MM.1S (cell line): Measurements from ENCODE around the gene CTSZ.

Experiments
- DNase-seq: peaks from one replicate; pipeline ENCODE4 v3.0.0-alpha.2; 2015
- H2AFZ ChIP-seq: fragments of 300-600 bp; sonication (generic); 2 replicates; pipeline ENCODE4 v1.6.0; 2016; ENCODE audit warnings: antibody characterized with exemption, low read length
- H3F3A ChIP-seq: fragments of 300-600 bp; sonication (generic); 2 replicates; pipeline ENCODE4 v1.6.1; 2016; ENCODE audit warnings: mild to moderate bottlenecking, antibody characterized with exemption, low read length, moderate library complexity, mixed read lengths; ENCODE audit not compliant: insufficient read depth
- H3K27ac ChIP-seq: fragments of 300-600 bp; sonication (generic); 2 replicates; pipeline ENCODE4 v1.5.1; 2016; ENCODE audit warnings: mild to moderate bottlenecking, low read length
- H3K27me3 ChIP-seq: fragments of 300-600 bp; sonication (generic); replicated peaks from 2 replicates; pipeline ENCODE4 v1.6.0; 2016; ENCODE audit warnings: low read length; ENCODE audit not compliant: insufficient read depth
- H3K36me3 ChIP-seq: fragments of 300-600 bp; sonication (generic); replicated peaks from 2 replicates; pipeline ENCODE4 v1.6.1; 2016; ENCODE audit warnings: mild to moderate bottlenecking, low read length, mixed read lengths; ENCODE audit not compliant: insufficient read depth
- H3K4me1 ChIP-seq: fragments of 300-600 bp; sonication (generic); 2 replicates; pipeline ENCODE4 v1.6.1; 2016; ENCODE audit warnings: low read length, mixed read lengths
- H3K4me2 ChIP-seq: fragments of 300-600 bp; sonication (generic); 2 replicates; pipeline ENCODE4 v1.6.0; 2016; ENCODE audit warnings: low read depth, low read length
- H3K4me3 ChIP-seq: fragments of 300-600 bp; sonication (generic); 2 replicates; pipeline ENCODE4 v1.5.1; 2016; ENCODE audit warnings: low read length, mixed read lengths
- H3K79me2 ChIP-seq: fragments of 300-600 bp; sonication (generic); 2 replicates; pipeline ENCODE4 v1.6.1; 2016; ENCODE audit warnings: mixed run types, low read length, mixed read lengths
- H3K9ac ChIP-seq: fragments of 300-600 bp; sonication (generic); 2 replicates; pipeline ENCODE4 v1.6.1; 2016; ENCODE audit warnings: low read length, mixed read lengths
- H3K9me2 ChIP-seq: fragments of 300-600 bp; sonication (generic); replicated peaks from 2 replicates; pipeline ENCODE4 v1.6.1; 2016; ENCODE audit warnings: mild to moderate bottlenecking, low read length, mixed read lengths; ENCODE audit not compliant: insufficient read depth
- H3K9me3 ChIP-seq: fragments of 300-600 bp; sonication (generic); replicated peaks from 2 replicates; pipeline ENCODE4 v1.6.1; 2016; ENCODE audit warnings: mild to moderate bottlenecking, low read length, mixed read lengths; ENCODE audit not compliant: insufficient read depth
- H4K20me1 ChIP-seq: fragments of 300-600 bp; sonication (generic); 2 replicates; pipeline ENCODE4 v1.6.1; 2016; ENCODE audit warnings: mild to moderate bottlenecking, low read length, moderate library complexity, mixed read lengths; ENCODE audit not compliant: insufficient read depth
- EZH2 ChIP-seq: fragments of 300-600 bp; sonication (generic); optimal IDR thresholded peaks from 2 replicates; pipeline ENCODE3; 2017; ENCODE audit warnings: low read depth, mild to moderate bottlenecking, antibody characterized with exemption, low read length, mixed read lengths
- EZH2phosphoT487 ChIP-seq: fragments of 300-600 bp; sonication (generic); IDR thresholded peaks from 2 replicates; pipeline ENCODE4 v1.6.1; 2018; ENCODE audit warnings: antibody characterized with exemption, low read length
- TF ChIP-seq, protein P1 (sequence below): fragments of 300-600 bp; sonication (generic); IDR thresholded peaks from 2 replicates; pipeline ENCODE4 v1.5.1; 2016; ENCODE audit warnings: antibody characterized with exemption, low read length, mixed read lengths

Gene CTSZ

DNA sequence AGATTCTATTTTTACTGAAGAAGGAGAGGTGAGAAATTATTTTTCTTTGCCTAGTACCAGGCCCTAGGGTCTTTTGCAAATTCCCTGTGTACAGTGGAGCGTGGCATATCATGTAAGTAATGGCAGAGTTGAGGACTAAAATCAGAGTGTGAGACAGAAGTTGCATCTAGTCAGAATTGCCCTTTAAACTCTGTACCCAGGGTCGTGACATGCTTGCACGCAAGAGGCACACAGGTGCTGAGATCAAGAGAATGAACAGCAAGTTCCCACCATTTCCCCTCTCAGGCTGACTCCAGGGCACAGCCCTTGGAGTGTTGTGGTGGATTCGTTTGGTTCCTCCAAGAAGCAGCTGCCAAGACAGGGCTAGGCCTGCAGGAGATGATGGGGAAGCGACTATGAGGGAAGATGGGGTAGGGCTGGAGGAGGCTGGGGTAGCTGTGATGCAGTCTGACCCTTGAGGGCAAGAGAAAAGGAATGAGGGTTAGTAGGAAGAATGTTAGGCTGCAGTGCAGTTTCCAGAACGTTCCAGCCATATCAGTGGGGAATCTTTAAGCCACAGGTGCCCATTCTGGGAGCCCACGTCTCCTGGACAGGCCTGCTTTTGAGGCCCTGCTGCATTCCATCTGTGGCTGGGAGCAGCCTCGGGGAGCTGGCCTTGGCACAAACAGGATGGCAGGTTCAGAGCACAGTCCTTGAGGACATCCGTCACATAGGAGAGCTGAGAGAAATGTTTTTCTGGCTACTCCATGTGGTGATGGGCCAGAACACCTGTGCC, 19.1 kb downstream of the CTSZ start:
- Histone ChIP-seq H3K9ac (no peak overlapping the region), H3K36me3 (peaks cover 20% of the 10 kb centered on the region), H3K4me2 (no peak overlapping the region), H3K27me3 (no peaks in the 10 kb centered on the region), H3K79me2 (peaks cover 61% of the 10 kb centered on the region), H3F3A (peaks cover 6% of the 10 kb centered on the region), H3K4me3 (no peak overlapping the region), H2AFZ (no peak overlapping the region), H3K9me3 (no peaks in the 10 kb centered on the region), H3K9me2 (no peaks in the 10 kb centered on the region), H4K20me1 (no peaks in the 10 kb centered on the region), H3K4me1 (peaks cover 10% of the 10 kb centered on the region), H3K27ac (no peak overlapping the region)
- TF ChIP-seq, protein P1, sequence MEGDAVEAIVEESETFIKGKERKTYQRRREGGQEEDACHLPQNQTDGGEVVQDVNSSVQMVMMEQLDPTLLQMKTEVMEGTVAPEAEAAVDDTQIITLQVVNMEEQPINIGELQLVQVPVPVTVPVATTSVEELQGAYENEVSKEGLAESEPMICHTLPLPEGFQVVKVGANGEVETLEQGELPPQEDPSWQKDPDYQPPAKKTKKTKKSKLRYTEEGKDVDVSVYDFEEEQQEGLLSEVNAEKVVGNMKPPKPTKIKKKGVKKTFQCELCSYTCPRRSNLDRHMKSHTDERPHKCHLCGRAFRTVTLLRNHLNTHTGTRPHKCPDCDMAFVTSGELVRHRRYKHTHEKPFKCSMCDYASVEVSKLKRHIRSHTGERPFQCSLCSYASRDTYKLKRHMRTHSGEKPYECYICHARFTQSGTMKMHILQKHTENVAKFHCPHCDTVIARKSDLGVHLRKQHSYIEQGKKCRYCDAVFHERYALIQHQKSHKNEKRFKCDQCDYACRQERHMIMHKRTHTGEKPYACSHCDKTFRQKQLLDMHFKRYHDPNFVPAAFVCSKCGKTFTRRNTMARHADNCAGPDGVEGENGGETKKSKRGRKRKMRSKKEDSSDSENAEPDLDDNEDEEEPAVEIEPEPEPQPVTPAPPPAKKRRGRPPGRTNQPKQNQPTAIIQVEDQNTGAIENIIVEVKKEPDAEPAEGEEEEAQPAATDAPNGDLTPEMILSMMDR = no peak
- TF ChIP-seq EZH2phosphoT487 (no peak), EZH2 (no peak)
- DNase-seq = no peak

DNA sequence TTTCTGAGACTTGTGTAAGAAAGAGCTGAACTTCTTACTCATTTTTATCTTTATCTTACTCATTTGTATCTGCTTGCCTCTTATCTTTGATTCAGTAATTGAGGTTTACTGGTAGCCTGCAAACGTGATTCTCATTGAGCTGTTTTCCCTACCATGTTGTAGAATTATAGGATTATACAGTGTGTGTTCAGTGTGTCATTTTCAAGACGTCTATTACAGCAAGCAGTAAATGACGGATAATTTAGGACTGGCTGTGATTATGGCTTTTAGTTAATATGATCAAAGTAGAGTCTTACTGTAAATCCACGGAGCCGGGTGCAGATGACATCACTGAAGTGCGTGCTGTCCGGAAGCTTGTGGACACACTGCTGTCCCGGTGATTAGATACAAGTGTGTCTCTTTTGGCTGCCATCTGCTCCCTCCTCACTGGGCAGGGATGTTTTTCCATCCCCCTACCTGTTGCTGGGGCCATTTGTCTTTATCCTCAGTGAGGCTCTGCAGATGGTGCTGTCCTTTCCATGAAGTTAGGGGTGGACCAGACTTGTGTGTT, 20.0 kb downstream of the CTSZ start:
- Histone ChIP-seq H3K79me2 (peaks cover 70% of the 10 kb centered on the region), H3K4me1 (peaks cover 9% of the 10 kb centered on the region; the same call in 1 of the 2 replicates), H3K9ac (no peak overlapping the region), H3K9me2 (no peaks in the 10 kb centered on the region), H3K27me3 (no peaks in the 10 kb centered on the region), H3K36me3 (peaks cover 20% of the 10 kb centered on the region), H3K4me3 (no peak overlapping the region), H2AFZ (no peak overlapping the region), H3K9me3 (no peaks in the 10 kb centered on the region), H3K4me2 (no peak overlapping the region), H4K20me1 (no peaks in the 10 kb centered on the region), H3F3A (no peaks in the 10 kb centered on the region), H3K27ac (no peak overlapping the region)
- TF ChIP-seq EZH2phosphoT487 (no peak), EZH2 (no peak)
- TF ChIP-seq, protein P1 = no peak
- no peak for DNase-seq

DNA sequence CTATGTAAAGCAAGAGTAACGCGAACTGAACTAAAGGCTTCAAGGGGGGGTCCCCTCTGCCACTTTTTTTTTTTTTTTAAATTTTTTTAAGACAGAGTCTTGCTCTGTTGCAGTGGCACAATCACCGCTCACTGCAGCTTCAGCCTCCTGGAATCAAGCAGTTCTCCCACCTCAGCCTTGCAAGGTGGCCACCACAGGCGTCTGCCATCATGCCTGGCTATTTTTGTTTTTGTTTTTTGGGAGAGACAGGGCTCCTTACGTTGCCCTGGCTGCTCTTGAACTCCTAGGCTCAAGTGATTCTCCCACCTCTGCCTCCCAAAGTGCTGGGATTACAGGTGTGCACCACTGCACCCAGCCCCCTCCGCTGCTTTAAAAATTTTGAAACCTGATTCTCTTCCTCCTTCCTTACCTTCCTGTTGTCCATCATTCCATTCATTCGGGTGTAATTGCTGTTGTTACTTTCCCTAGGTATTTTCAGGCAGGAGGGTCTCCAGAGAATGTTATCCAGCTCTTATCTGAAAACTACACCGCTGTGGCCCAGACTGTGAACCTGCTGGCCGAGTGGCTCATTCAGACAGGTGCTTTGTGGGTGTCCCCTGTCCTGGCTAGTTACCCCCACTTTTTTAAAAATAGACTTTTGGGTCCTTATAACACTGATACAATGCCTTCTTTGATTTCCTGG, 20.6 kb downstream of the CTSZ start:
- Histone ChIP-seq H3F3A (no peaks in the 10 kb centered on the region), H4K20me1 (no peaks in the 10 kb centered on the region), H3K9me3 (no peaks in the 10 kb centered on the region), H3K9me2 (no peaks in the 10 kb centered on the region), H3K4me1 (peaks cover 7% of the 10 kb centered on the region; the same call in 1 of the 2 replicates), H2AFZ (no peak overlapping the region), H3K79me2 (peaks cover 76% of the 10 kb centered on the region), H3K27me3 (no peaks in the 10 kb centered on the region), H3K27ac (no peak overlapping the region), H3K36me3 (peaks cover 20% of the 10 kb centered on the region), H3K4me2 (no peak overlapping the region), H3K9ac (no peak overlapping the region), H3K4me3 (no peak overlapping the region)
- no peak for DNase-seq
- TF ChIP-seq, protein P1 = no peak
- TF ChIP-seq EZH2 (no peak), EZH2phosphoT487 (no peak)
